Measurements from ENCODE around the gene PPM1H.
"Not testable (repeated sequence)": the region's sequence is repeated elsewhere in the genome, so short reads cannot be mapped to it uniquely, and the experiment has no call there.

Gene PPM1H

GRCh38 chr12:62763861-62764645 is 170.9 kb downstream of the PPM1H start:
- DNase-seq (ENCODE audit: low read depth): no peak

DNA sequence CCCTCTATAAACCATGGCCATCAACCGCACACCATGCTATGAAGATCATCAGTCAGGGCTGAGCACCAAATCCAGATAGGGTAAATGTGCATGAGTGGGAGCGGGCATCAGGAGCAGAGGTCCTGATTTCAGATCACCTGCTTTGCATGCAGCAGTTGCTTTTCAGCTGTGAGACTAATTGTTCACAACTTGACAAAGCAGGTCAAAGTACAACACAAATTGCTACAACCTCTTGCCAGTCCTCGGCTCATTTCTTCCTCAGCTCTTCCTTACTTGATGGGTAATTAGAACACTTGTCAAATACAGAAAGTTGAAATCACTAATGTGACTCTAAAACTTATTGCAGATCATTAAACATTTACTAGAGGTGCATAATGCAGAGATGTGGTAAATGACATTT is 171.6 kb downstream of the PPM1H start:
- no peak for DNase-seq (ENCODE audit: low read depth)

- no peak for DNase-seq (ENCODE audit: low read depth)
These were observed 172.3 kb downstream of the PPM1H start for GRCh38 chr12:62762645-62763044.

- DNase-seq (ENCODE audit: low read depth): no peak
These were observed 173.3 kb downstream of the PPM1H start for GRCh38 chr12:62761658-62762057.

- DNase-seq (ENCODE audit: low read depth): no peak
These were observed 174.2 kb downstream of the PPM1H start for GRCh38 chr12:62760779-62761178.

GRCh38 chr12:62760341-62760740 is 174.6 kb downstream of the PPM1H start:
- DNase-seq (ENCODE audit: low read depth): not testable (repeated sequence)

- no peak for DNase-seq (ENCODE audit: low read depth)
These were observed 176.7 kb downstream of the PPM1H start for GRCh38 chr12:62758216-62758615.

DNA sequence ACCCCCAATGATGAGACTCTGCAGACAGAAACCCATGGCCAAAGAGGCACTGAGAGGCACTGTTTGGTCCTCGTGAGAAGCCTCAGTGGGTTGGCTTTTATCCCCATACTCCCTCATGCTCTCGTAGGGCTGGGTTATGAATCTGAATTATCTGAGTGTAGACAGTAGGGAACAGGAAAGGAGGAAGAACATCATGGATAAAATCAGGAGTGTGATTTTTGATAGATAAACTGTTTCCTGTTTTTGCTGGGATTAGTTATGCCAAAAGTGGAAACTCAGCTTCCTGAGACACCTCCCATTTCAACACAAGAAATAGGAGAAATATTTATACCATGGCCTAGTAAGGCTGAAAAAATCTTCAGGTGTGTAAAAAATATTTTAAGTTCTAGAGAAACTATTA is 177.9 kb downstream of the PPM1H start:
- DNase-seq (ENCODE audit: low read depth): no peak

GRCh38 chr12:62754706-62755105 is 180.2 kb downstream of the PPM1H start:
- DNase-seq (ENCODE audit: low read depth): no peak

GRCh38 chr12:62751810-62752155 is 183.2 kb downstream of the PPM1H start:
- no peak for DNase-seq (ENCODE audit: low read depth)

DNA sequence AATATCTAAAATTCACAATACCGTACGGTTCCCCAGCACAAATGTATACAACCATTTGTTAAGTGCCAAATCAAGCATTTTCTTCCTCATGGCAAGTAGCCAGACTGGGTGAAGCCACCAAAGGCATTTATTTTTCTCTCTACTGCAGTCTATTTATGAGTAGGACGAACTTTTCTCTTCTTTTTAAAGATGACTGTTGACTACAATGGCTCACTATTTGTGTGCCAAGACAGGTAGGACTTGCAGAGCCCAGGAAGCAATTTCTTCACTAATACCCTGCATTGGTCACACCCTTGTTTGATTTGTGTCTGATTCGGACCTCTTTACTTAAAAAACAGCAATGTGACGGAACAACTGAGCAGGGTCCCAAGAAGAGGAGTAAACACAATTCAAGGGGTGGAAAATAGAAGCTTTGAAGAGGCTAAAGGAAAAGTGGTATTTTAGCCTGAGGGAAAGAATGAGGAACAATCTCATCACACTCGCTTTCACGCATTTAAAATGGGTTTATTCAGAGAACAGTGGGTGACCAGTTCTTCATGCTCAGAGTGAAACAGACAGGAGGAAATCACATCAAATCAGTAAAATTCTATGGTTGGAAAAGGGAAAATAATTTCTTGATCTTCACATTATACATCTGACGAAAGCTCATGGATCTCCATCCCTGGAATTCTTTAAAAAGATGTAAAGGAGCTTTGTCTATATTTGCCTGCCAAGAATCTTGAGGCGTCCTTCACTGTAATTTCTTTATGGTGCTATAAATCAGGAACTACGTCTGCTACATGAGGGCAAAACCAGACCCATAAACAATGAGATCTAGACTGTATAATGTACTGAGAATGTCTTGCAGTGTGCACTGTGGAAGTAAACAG is 183.8 kb downstream of the PPM1H start:
- no peak for DNase-seq (ENCODE audit: low read depth)

GRCh38 chr12:62749586-62749985 is 185.4 kb downstream of the PPM1H start:
- DNase-seq (ENCODE audit: low read depth): no peak

- DNase-seq (ENCODE audit: low read depth): no peak
These were observed 185.9 kb downstream of the PPM1H start for GRCh38 chr12:62748941-62749468.

DNA sequence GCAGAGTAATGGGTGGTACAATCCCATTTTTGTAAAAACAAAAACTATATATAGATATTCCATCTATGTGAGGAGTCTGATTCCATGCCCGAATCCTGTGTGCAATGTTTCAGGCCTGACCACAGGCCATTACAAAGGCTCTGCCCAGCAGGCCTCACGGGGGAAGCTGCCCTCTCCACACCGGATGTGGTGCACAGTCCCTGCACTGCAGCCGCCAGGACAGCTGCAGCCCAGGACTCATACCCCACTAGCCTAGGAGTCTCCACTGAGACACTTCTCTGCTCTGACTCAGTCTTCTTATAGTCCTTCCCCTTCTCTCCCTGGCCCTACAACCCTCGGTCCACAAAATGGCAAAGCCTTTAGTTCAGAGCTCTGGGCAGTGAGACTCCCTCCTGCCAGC is 190.4 kb downstream of the PPM1H start:
- no peak for DNase-seq (ENCODE audit: low read depth)

DNA sequence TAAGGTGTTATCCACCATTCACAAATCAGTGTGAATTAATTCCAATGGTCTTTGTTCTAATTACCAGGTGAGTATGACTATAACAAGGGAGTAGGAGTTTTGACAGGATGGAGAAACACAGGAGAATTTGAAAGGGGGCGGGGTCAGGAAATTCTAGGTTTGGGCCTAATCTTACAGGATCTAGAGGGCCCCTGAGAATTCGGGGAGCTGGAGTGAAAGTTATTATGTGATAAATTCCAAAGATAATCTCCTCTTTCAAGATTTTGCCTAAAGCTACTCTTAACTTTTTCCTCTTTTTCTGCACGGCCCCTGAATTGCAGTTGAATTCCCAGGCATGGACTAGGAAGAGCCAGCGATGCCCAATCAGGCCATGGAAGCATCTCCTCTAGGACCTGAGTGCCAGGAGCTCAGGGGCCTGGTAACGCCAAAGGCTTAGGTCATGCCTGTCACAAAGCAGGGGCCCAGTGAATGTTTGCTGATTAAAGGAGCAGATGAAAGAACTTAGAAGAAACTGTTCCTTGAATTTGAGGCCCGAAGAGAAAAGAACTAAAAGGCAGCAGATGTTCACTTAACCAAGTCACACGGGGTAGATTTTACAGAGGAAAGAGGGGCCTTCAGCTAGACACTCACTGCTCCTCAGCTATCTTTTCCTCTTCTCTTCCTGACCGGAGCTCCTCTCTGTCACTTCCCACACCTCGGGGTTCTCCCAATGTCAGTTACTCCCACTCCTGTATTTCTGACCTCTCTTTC is 195.5 kb downstream of the PPM1H start:
- DNase-seq (ENCODE audit: low read depth): no peak

GRCh38 chr12:62738616-62739015 is 196.3 kb downstream of the PPM1H start:
- no peak for DNase-seq (ENCODE audit: low read depth)

GRCh38 chr12:62738105-62738504 is 196.8 kb downstream of the PPM1H start:
- no peak for DNase-seq (ENCODE audit: low read depth)

- no peak for DNase-seq (ENCODE audit: low read depth)
These were observed 197.3 kb downstream of the PPM1H start for GRCh38 chr12:62737615-62738014.

- no peak for DNase-seq (ENCODE audit: low read depth)
These were observed 197.8 kb downstream of the PPM1H start for GRCh38 chr12:62737188-62737587.

DNA sequence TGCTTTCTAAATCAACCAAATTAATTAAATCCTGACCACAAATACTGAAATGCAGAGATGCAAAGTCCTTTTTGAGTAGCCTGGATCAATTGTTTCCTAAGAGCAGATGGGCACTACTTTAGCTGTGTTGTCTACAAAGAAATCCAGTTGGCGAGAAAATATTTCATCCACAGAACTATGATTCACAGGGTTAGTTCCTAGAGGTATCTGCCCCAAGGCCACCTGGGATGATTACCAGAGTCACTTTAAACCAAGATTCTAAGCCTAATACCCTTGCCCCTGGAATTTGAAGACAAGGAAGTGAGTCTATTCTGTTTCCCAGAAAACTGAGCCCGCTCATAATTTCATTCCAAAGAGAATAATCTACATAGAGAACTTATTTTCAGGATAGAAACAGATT is 198.4 kb downstream of the PPM1H start:
- no peak for DNase-seq (ENCODE audit: low read depth)

- no peak for DNase-seq (ENCODE audit: low read depth)
These were observed 202.0 kb downstream of the PPM1H start for GRCh38 chr12:62732861-62733427.
